Astrocyte (in vitro differentiated cells and primary cell): ENCODE results near the gene C19orf47.

Experiments
- CTCF ChIP-seq: IDR thresholded peaks from 2 replicates; pipeline ENCODE4 v1.5.1; 2011; ENCODE audit warnings: low read depth, mild to moderate bottlenecking, inconsistent platforms, low read length, moderate library complexity; ENCODE audit not compliant: insufficient read depth
- EZH2 ChIP-seq: IDR thresholded peaks from 2 replicates; pipeline ENCODE4 v1.6.1; 2012; ENCODE audit warnings: mild to moderate bottlenecking, low read length, inconsistent platforms; ENCODE audit not compliant: insufficient read depth

- no peak for TF ChIP-seq CTCF
- TF ChIP-seq EZH2, result no peak
These were observed 50.2 kb downstream of the C19orf47 start for GRCh38 chr19:40298026-40298425.
